Caco-2 (cell line): ENCODE data around the gene EBF4. TPM values are rescaled to one million over a fixed set of nuclear protein-coding genes. Genes with fewer than 3 reads are reported as not detected.

Source experiments
- BruUV-seq: library from RNA; stranded (reverse); fragments of 400-500 nt; replicated peaks from 2 replicates; lab custom pipeline; 2021; lab: Mats Ljungman, UMichigan
- CTCF ChIA-PET: fragments of 300-600 bp; sonication (Branson Sonifier 250); formaldehyde crosslinking; loops from one replicate; lab custom pipeline; 2022; ENCODE audit warnings: antibody characterized with exemption; lab: Charles Lee
- POLR2A ChIA-PET: fragments of 300-600 bp; sonication (Branson Sonifier 250); formaldehyde crosslinking; loops from one replicate; lab custom pipeline; 2022; ENCODE audit warnings: antibody characterized with exemption; lab: Charles Lee
- DNase-seq, 2 experiments: peaks; one replicate each; pipeline versions ENCODE4 v3.0.0 to v3.0.0-alpha.2; 2020 to 2022
- H3K27me3 ChIP-seq: replicated peaks from 2 replicates; pipeline ENCODE4 v1.6.0; 2011; ENCODE audit warnings: low read length; ENCODE audit not compliant: control insufficient read depth, insufficient read depth
- H3K36me3 ChIP-seq: 2 replicates; pipeline ENCODE4 v1.5.1; 2011; ENCODE audit warnings: low read length; ENCODE audit not compliant: control insufficient read depth, insufficient read depth
- H3K4me1 ChIP-seq: fragments of 250-450 bp; sonication (Bioruptor Pico); 2 replicates; pipeline ENCODE4 v1.5.1; 2020; ENCODE audit warnings: mild to moderate bottlenecking
- H3K4me3 ChIP-seq: 2 replicates; pipeline ENCODE4 v1.5.1; 2011; ENCODE audit warnings: low read depth, mild to moderate bottlenecking, control low read depth, low read length
- H3K9me3 ChIP-seq: fragments of 250-450 bp; sonication (Bioruptor Pico); 2 replicates; pipeline ENCODE4 v1.5.1; 2020; ENCODE audit warnings: mild to moderate bottlenecking, moderate library complexity
- H3K27ac Mint-ChIP-seq: one replicate; pipeline ENCODE4 v1.8.0; 2022; ENCODE audit warnings: mixed read lengths; ENCODE audit not compliant: unreplicated experiment
- H3K27me3 Mint-ChIP-seq: one replicate; pipeline ENCODE4 v1.8.0; 2022; ENCODE audit warnings: mixed read lengths; ENCODE audit not compliant: insufficient read depth, unreplicated experiment
- H3K36me3 Mint-ChIP-seq: one replicate; pipeline ENCODE4 v1.8.0; 2022; ENCODE audit warnings: mild to moderate bottlenecking, mixed read lengths; ENCODE audit not compliant: insufficient read depth, unreplicated experiment
- H3K4me1 Mint-ChIP-seq: one replicate; pipeline ENCODE4 v1.8.0; 2022; ENCODE audit warnings: low read depth, mixed read lengths; ENCODE audit not compliant: unreplicated experiment
- H3K4me3 Mint-ChIP-seq: one replicate; pipeline ENCODE4 v1.8.0; 2022; ENCODE audit warnings: mild to moderate bottlenecking, moderate library complexity, mixed read lengths; ENCODE audit not compliant: unreplicated experiment
- H3K9me3 Mint-ChIP-seq: one replicate; pipeline ENCODE4 v1.8.0; 2022; ENCODE audit warnings: mixed read lengths; ENCODE audit not compliant: unreplicated experiment
- CTCF ChIP-seq, 2 experiments: fragments of 200-600 bp in 1 of 2; IDR thresholded peaks; 1 replicate in 1 of 2; 2 replicates in 1 of 2; pipeline versions ENCODE4 v1.5.1 to v1.8.0; 2011 to 2022; ENCODE audit warnings: antibody characterized with exemption in 1 of 2, control low read depth in 1 of 2, inconsistent platforms in 1 of 2, low read depth in 1 of 2, low read length in 1 of 2, mild to moderate bottlenecking in 1 of 2, moderate library complexity in 1 of 2; ENCODE audit not compliant: insufficient read depth in 1 of 2, severe bottlenecking in 1 of 2, unreplicated experiment in 1 of 2
- intact Hi-C: fragments of 100-400 bp; cut with micrococcal nuclease; formaldehyde crosslinking; loops from one replicate; pipeline ENCODE4 v1.10.0; 2022; ENCODE audit not compliant: unreplicated experiment
- total RNA-seq: library from RNA; stranded (reverse); gene quantifications from 2 replicates; pipeline ENCODE4 v1.2.3, GENCODE V29; 2022

The EBF4 gene
- total RNA-seq, 1 experiment from 2014 or later, result 7.5 TPM

GRCh38 chr20:2651772-2652723 lies 40.5 kb upstream of the EBF4 start, which contains the start of gene NOP56:
NOP56 (plus strand) TSS chr20:2652632; CDS start chr20:2652661, 29 bp downstream.
- ChIA-PET CTCF (interaction anchor here (0.6 to 1.4 kb wide), 8 partner anchors 12 to 224 kb away, joined by 3 to 12 read pairs (median 3); partner anchors contain the start of genes EBF4, IDH3B and SNRPB), POLR2A (interaction anchor here (0.6 to 2.7 kb wide), 13 partner anchors 10 to 599 kb away, joined by 3 to 25 read pairs (median 4); partner anchors contain the start of genes EBF4, IDH3B and SNRPB)
- no peaks in the 10 kb centered on the region for H3K27me3 Mint-ChIP-seq
- no peaks in the 10 kb centered on the region for H3K27me3 ChIP-seq
- H3K4me1 ChIP-seq, result peaks cover 12% of the 10 kb centered on the region
- H3K9me3 ChIP-seq, result no peaks in the 10 kb centered on the region
- peaks cover 56% of the 10 kb centered on the region for H3K36me3 Mint-ChIP-seq
- peak; percentile 95 to 99 for DNase-seq
- intact Hi-C loops, result loop anchor here (1.0 to 5.0 kb wide), 2 partner anchors 12 to 145 kb away; partner anchors contain the start of genes IDH3B and ZNF343
- H3K4me3 ChIP-seq, result peak within 1 kb of the TSS; percentile 99
- peaks cover 21% of the 10 kb centered on the region for H3K36me3 ChIP-seq
- TSS peak; percentile 73 for BruUV-seq
- H3K9me3 Mint-ChIP-seq, result no peaks in the 10 kb centered on the region
- peak within 1 kb of the TSS; percentile 90 for H3K4me3 Mint-ChIP-seq
- peaks cover 7% of the 10 kb centered on the region for H3K4me1 Mint-ChIP-seq
- no peak for TF ChIP-seq CTCF (IDR thresholded peaks at IDR 0.05; ENCODE audit: insufficient read depth in 1 of 2, low read depth in 1 of 2, low read length in 1 of 2, severe bottlenecking in 1 of 2, unreplicated experiment in 1 of 2)
- peak within 1 kb of the TSS; percentile 96 for H3K27ac Mint-ChIP-seq

- POLR2A ChIA-PET, result interaction anchor here (0.6 to 2.7 kb wide), 9 partner anchors 11 to 600 kb away, joined by 3 to 25 read pairs (median 4); partner anchors contain the start of genes EBF4, IDH3B and SNRPB
- no peaks in the 10 kb centered on the region for H3K27me3 Mint-ChIP-seq
These were observed 39.6 kb upstream of the EBF4 start for GRCh38 chr20:2652724-2653555.

More at GRCh38 chr20:2652724-2653555, 39.6 kb upstream of the EBF4 start:
- Histone ChIP-seq H3K27me3 (no peaks in the 10 kb centered on the region), H3K9me3 (no peaks in the 10 kb centered on the region), H3K4me1 (peaks cover 12% of the 10 kb centered on the region), H3K4me3 (peak overlapping the region; percentile 99), H3K36me3 (peaks cover 23% of the 10 kb centered on the region)
- H3K36me3 Mint-ChIP-seq, result peaks cover 65% of the 10 kb centered on the region
- no peaks in the 10 kb centered on the region for H3K9me3 Mint-ChIP-seq
- intact Hi-C loops, result loop anchor here (1.0 to 5.0 kb wide), 2 partner anchors 11 to 146 kb away; partner anchors contain the start of genes IDH3B and ZNF343
- H3K27ac Mint-ChIP-seq, result peak overlapping the region; percentile 72
- BruUV-seq, result TSS peak; percentile 44
- no peak for TF ChIP-seq CTCF (IDR thresholded peaks at IDR 0.05; ENCODE audit: insufficient read depth in 1 of 2, low read depth in 1 of 2, low read length in 1 of 2, severe bottlenecking in 1 of 2, unreplicated experiment in 1 of 2)
- H3K4me3 Mint-ChIP-seq, result peak overlapping the region; percentile 90
- DNase-seq, result no peak
- H3K4me1 Mint-ChIP-seq, result peaks cover 7% of the 10 kb centered on the region
- CTCF ChIA-PET, result interaction anchor here (0.6 to 1.4 kb wide), 5 partner anchors 11 to 225 kb away, joined by 3 to 12 read pairs (median 3); partner anchors contain the start of gene IDH3B
